Heart left ventricle (tissue), 16 donors: ENCODE results near the gene SYCP3. TPM values are rescaled to one million over a fixed set of nuclear protein-coding genes. Genes with fewer than 3 reads are reported as not detected.

Experiments used
- ATAC-seq, 4 donors: fragments of 200-7000 bp; cut with Tn5 transposase; one replicate each; pipeline ENCODE4 v1.9.1; 2020 to 2022; ENCODE audit warnings: moderate library complexity in 4 of 4, mild to moderate bottlenecking in 3 of 4, moderate number of reproducible peaks in 1 of 4
- DNase-seq, 5 donors: peaks; one replicate each; pipeline ENCODE4 v3.0.0-alpha.2; 2020
- H3K27ac ChIP-seq, 12 donors: fragments of 200-600 bp; sonication (generic) in 4 of 12; one replicate each; pipeline versions ENCODE4 v1.5.0 to v1.8.0; 2016 to 2022; ENCODE audit warnings: mild to moderate bottlenecking in 2 of 12
- H3K27me3 ChIP-seq, 9 donors: fragments of 200-600 bp; sonication (generic) in 2 of 9; one replicate each; pipeline versions ENCODE4 v1.5.1 to v1.8.0; 2016 to 2022; ENCODE audit warnings: mild to moderate bottlenecking in 3 of 9
- H3K36me3 ChIP-seq, 9 donors: fragments of 200-600 bp; sonication (generic) in 2 of 9; one replicate each; pipeline versions ENCODE4 v1.5.0 to v1.8.0; 2018 to 2022; ENCODE audit warnings: mild to moderate bottlenecking in 2 of 9
- H3K4me1 ChIP-seq, 12 donors: fragments of 200-600 bp; sonication (generic) in 4 of 12; one replicate each; pipeline versions ENCODE4 v1.5.0 to v1.8.0; 2016 to 2022; ENCODE audit warnings: mild to moderate bottlenecking in 3 of 12
- H3K4me3 ChIP-seq, 12 donors: fragments of 200-600 bp; sonication (generic) in 4 of 12; one replicate each; pipeline versions ENCODE4 v1.5.0 to v1.8.0; 2017 to 2022; ENCODE audit warnings: mild to moderate bottlenecking in 9 of 12, moderate library complexity in 4 of 12
- H3K9me3 ChIP-seq, 12 donors: fragments of 200-600 bp; sonication (generic) in 4 of 12; one replicate each; pipeline versions ENCODE4 v1.5.0 to v1.8.0; 2016 to 2022; ENCODE audit warnings: mild to moderate bottlenecking in 1 of 12
- POLR2A ChIP-seq, 2 donors: fragments of 450-650 bp; IDR thresholded peaks; one replicate each; pipeline ENCODE4 v1.6.1; 2017; ENCODE audit warnings: antibody characterized with exemption in 2 of 2, mild to moderate bottlenecking in 2 of 2, moderate library complexity in 2 of 2
- WGBS, 4 donors: extraction: QIAGEN DNeasy Blood & Tissue Kit in 2 of 4; methylation state at CpG; one replicate each; pipeline versions ENCODE4 v1.1.5 to v1.1.7; 2013 to 2018; 5-methylcytosine and 5-hydroxymethylcytosine counted together
- intact Hi-C, 10 donors: fragments of 100-400 bp; cut with DNase I; formaldehyde crosslinking; loops; one replicate each; pipeline versions ENCODE4 v1.11.1 to v1.14.2; 2022
- polyA plus RNA-seq, 2 donors: library from polyadenylated mRNA; stranded (reverse); fragments of 200-250 nt; gene quantifications; one replicate each; pipeline ENCODE4 v1.2.3, GENCODE V29; 2013
- total RNA-seq, 9 donors: library from RNA; depleted of rRNA in 2 of 9; stranded (reverse); fragments of >200 nt in 2 of 9; fragmentation: NEBNext Ultra II Directional in 3 of 9; extraction: Animal tissue kit (Norgen Biotek cat#: 25700) in 3 of 9; gene quantifications; one replicate each; pipeline versions ENCODE4 v1.1.0 to v1.2.4, GENCODE V29; 2016 to 2023
- TF ChIP-seq, protein P1 (sequence below), 12 donors: fragments of 200-600 bp; sonication (generic) in 4 of 12; IDR thresholded peaks; one replicate each; pipeline versions ENCODE4 v1.5.0 to v1.8.0; 2018 to 2022; ENCODE audit warnings: antibody characterized with exemption in 12 of 12, mild to moderate bottlenecking in 5 of 12
- donor health status: ischemic (EF 13 %, LVEDD 7.1; RV severe dilation, severe dysfunction).
- donor health status: healthy with polysubstance abuse.
- donor health status: DM: no; HTN: yes; CAD: no.
- donor health status: DM: no; HTN: no; CAD: no.
- donor health status: ischemic (EF 25% LVEDD 6.9; RV normal size, moderate dysfunction).
- donor health status: ischemic (EF 25% LVEDD 5.7; RV mildly dilated, moderate dysfunction).
- donor health status: healthy.
- donor health status: DM: yes; HTN: yes; CAD: no.
- donor health status: ischemic (EF 35%, LVEDD 5.7; RV mildly dilated, moderate dysfunction).
- donor health status: nonischemic (EF 11% LVEDD 7.7; RV severe dilation, severe dysfunction).
- donor health status: DM: yes; HTN: yes; CAD: no.
- donor health status: PGD.
- donor health status: ischemic (EF 29% LVEDD 5.4; RV normal size, mild dysfunction).
- donor health status: nonischemic (EF 23%, LVEDD 6.1; RV moderate dilation, normal function).

Gene SYCP3
- total and polyA plus RNA-seq, 11 donors: 0.04 TPM; not detected in 10

DNA sequence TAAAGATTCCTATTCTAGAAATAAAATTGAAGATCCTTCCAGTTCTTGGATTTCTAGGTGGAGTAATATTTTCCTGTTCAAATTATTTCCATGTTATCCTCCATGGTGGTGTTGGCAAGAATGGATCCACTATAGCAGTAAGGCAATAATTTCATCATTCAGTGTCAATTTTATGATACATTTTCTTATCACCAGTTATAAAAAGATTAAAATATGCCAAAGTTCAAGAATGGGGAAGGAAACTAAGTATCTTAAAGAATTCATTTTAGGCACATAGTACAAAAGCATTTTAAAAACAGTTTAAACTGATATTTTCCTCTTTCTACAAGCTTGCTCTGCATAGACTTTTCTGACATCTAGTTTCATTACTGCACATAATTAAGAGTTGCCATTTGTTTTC lies 19.1 kb downstream of the SYCP3 start:
- Histone ChIP-seq H3K9me3 (no peaks in the 10 kb centered on the region), H3K27me3 (no peaks in the 10 kb centered on the region), H3K4me1 (peaks cover 0 to 14% (median 0%) of the 10 kb centered on the region in 12 donors), H3K4me3 (no peak overlapping the region), H3K27ac (no peak overlapping the region), H3K36me3 (peaks cover 0 to 71% (median 32%) of the 10 kb centered on the region in 9 donors)
- intact Hi-C loops: no loop called here
- no peak for DNase-seq
- TF ChIP-seq POLR2A (IDR thresholded peaks at IDR 0.05): no peak
- TF ChIP-seq, protein P1, sequence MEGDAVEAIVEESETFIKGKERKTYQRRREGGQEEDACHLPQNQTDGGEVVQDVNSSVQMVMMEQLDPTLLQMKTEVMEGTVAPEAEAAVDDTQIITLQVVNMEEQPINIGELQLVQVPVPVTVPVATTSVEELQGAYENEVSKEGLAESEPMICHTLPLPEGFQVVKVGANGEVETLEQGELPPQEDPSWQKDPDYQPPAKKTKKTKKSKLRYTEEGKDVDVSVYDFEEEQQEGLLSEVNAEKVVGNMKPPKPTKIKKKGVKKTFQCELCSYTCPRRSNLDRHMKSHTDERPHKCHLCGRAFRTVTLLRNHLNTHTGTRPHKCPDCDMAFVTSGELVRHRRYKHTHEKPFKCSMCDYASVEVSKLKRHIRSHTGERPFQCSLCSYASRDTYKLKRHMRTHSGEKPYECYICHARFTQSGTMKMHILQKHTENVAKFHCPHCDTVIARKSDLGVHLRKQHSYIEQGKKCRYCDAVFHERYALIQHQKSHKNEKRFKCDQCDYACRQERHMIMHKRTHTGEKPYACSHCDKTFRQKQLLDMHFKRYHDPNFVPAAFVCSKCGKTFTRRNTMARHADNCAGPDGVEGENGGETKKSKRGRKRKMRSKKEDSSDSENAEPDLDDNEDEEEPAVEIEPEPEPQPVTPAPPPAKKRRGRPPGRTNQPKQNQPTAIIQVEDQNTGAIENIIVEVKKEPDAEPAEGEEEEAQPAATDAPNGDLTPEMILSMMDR (IDR thresholded peaks at IDR 0.05): no peak
- ATAC-seq: no peak

DNA sequence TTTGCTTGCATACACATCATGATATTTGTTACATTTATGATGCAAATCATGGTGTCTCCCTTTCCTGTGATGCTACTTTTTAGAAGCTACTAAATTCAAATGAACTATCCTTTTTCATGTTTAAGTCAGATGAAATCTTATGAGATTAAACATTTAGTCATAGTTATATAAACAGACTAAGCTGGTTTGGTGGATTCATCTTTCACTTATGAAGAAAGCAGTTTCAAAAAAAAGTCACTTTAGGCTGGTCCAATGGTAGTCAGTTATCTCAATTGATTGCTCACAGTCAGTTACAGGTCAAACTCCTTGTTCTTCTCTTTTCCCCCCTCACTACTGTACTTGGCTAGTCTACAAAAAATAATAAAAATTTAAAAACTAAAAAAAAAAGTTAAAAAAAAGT lies 19.7 kb downstream of the SYCP3 start:
- Histone ChIP-seq H3K9me3 (no peaks in the 10 kb centered on the region), H3K27ac (no peak overlapping the region), H3K27me3 (no peaks in the 10 kb centered on the region), H3K36me3 (peaks cover 0 to 66% (median 27%) of the 10 kb centered on the region in 9 donors), H3K4me1 (peaks cover 0 to 20% (median 2%) of the 10 kb centered on the region in 12 donors), H3K4me3 (no peak overlapping the region)
- no peak for TF ChIP-seq POLR2A (IDR thresholded peaks at IDR 0.05)
- TF ChIP-seq, protein P1 (IDR thresholded peaks at IDR 0.05): no peak
- no peak for ATAC-seq
- no peak for DNase-seq
- intact Hi-C loops: no loop called here

DNA sequence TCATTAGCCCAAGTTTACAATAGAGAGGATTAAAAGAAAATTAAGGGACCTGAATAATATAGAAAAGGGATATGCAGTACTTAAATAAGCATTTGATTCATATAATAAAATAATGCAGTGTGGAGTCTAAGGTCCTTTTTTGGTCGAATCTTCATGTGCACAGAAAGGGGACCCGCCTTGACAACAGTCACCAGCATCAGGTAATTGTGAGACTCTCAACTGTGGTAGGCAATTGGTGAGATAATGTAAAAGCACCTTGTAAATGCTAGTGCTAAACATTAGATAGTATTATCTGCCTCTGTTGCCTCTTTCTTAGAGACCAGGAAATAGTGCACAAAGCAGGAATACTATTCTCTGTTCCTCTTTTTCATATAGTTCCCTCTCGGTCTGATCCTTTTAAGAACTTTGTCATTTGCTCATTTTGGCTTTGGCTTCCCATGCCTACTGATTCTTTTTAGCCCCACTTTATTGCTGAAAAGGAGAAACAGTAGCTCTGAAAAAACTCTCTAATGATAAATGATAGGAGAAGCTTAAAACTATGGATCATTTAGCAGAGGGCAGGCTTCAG lies 24.3 kb downstream of the SYCP3 start:
- Histone ChIP-seq H3K27me3 (no peaks in the 10 kb centered on the region), H3K9me3 (no peaks in the 10 kb centered on the region), H3K36me3 (peaks cover 0 to 23% (median 3%) of the 10 kb centered on the region in 9 donors), H3K27ac (no peak overlapping the region), H3K4me3 (no peak overlapping the region), H3K4me1 (peaks cover 0 to 37% (median 22%) of the 10 kb centered on the region in 12 donors)
- DNase-seq (no peak), ATAC-seq (no peak)
- WGBS, 4 donors: 79 to 88% (median 82%) methylated on average over 3 of the region's 3 CpGs
- TF ChIP-seq, protein P1 (IDR thresholded peaks at IDR 0.05): no peak
- no peak for TF ChIP-seq POLR2A (IDR thresholded peaks at IDR 0.05)
- intact Hi-C loops: no loop called here

DNA sequence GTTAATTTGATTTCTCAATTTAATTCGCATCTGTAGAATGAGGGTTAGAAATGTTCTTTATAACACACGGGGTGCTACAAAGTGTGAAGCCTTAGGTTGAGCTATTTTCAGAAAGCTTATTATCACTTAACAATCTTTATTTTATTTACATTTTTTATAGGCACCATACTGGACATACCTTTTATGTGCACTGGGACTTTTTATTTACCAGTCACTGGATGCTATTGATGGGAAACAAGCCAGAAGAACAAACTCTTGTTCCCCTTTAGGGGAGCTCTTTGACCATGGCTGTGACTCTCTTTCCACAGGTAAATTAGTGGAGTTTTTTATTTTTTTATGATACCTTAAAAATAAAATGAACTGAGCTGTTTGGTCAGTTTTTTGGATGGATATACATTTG lies 25.3 kb downstream of the SYCP3 start:
- intact Hi-C loops: no loop called here
- Histone ChIP-seq H3K4me1 (peaks cover 0 to 42% (median 22%) of the 10 kb centered on the region in 12 donors), H3K9me3 (no peaks in the 10 kb centered on the region), H3K36me3 (peaks cover 0 to 22% (median 3%) of the 10 kb centered on the region in 9 donors), H3K4me3 (no peak overlapping the region), H3K27ac (peak overlapping the region in 11 of 12 donors; percentile 30 to 74 (median 53)), H3K27me3 (no peaks in the 10 kb centered on the region)
- DNase-seq (no peak), ATAC-seq (peak in 1 of 4 donors; percentile 23)
- whole genome bisulfite sequencing, 4 donors: 56 to 76% (median 66%) methylated on average over 2 of the region's 2 CpGs
- TF ChIP-seq, protein P1 (IDR thresholded peaks at IDR 0.05): no peak
- no peak for TF ChIP-seq POLR2A (IDR thresholded peaks at IDR 0.05)
